HG03095 (cell line): ENCODE results near the gene SYTL2.
A peak's percentile ranks its signal among the peaks of the same experiment; 100 is the strongest.
"Not testable (repeated sequence)": the region's sequence is repeated elsewhere in the genome, so short reads cannot be mapped to it uniquely, and the experiment has no call there.

ENCODE experiments used
- ATAC-seq: cut with Tn5 transposase; IDR thresholded peaks from one replicate; pipeline ENCODE4 v1.9.1; 2021; ENCODE audit warnings: moderate library complexity; ENCODE audit not compliant: unreplicated experiment

SYTL2 gene, protein sequence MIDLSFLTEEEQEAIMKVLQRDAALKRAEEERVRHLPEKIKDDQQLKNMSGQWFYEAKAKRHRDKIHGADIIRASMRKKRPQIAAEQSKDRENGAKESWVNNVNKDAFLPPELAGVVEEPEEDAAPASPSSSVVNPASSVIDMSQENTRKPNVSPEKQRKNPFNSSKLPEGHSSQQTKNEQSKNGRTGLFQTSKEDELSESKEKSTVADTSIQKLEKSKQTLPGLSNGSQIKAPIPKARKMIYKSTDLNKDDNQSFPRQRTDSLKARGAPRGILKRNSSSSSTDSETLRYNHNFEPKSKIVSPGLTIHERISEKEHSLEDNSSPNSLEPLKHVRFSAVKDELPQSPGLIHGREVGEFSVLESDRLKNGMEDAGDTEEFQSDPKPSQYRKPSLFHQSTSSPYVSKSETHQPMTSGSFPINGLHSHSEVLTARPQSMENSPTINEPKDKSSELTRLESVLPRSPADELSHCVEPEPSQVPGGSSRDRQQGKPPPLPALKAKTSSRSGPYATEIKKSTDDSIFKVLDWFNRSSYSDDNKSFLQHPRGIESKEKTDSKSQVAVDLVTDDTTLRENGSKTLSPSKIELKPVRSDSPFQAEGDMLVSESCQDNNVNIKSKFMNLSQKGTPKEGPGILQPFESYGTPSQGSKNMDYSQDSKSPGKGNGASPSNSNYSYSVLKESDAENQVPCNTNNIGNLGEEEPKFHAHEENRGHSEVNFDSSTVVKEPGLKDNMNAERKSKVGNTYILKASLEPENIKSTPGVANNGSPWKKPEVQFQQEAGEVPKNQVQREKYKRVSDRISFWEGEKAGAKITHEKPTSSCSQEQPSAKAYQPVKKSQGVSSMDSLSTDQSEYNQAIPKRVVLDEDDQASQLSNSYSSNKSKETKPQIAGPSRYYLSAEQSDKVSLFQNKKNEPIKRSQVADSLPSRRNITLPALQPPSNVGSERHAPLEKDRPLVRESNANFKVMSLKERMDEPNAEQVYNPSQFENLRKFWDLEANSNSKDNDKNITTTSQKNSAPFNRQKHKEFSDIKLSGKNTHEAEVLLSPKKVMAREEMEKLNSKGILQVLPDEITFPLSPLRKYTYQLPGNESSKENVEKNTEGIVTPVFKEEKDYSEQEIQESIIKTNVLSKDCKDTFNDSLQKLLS (N-terminal part only)

GRCh38 chr11:85810871-85811611, at the start of gene SYTL2:
TSS of gene SYTL2 (minus strand) at chr11:85811141. CDS start at chr11:85757725, 53,416 bp downstream.
- peak; percentile 77 for ATAC-seq

DNA sequence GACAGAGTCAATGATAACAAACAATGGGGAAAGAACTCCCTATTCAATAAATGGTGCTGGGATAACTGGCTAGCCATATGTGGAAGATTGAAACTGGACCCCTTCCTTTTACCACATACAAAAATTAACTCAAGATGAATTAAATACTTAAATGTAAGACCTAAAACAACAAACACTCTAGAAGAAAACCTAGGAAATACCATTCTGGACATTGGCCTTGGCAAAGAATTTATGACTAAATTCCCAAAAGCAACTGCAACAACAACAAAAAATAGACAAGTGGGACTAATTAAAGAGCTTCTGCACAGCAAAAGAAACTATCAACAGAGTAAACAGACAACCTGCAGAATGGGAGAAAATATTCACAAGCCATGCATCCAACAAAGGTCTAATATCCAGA, 48.6 kb upstream of the SYTL2 start:
- not testable (repeated sequence) for ATAC-seq

DNA sequence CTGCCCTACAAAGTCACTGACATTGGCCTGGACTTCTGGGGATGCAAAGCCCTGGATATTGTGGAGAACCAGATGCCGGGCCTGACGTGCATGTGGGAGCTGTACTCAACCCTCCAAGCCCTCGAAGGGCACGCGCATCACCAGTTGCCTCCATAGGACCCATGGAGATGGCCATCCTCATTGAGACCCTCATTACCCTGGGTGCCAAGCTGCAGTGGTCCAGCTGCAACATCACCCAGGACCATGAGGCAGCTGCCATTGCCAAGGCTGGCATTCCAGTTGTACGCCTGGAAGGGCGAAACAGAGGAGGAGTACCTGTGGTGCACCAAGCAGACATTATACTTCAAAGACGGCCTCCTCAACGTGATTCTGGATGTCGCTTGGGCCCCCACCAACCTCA, 46.2 kb upstream of the SYTL2 start:
- no peak for ATAC-seq

- ATAC-seq = no peak
Observed at GRCh38 chr11:85855341-85855656, 44.4 kb upstream of the SYTL2 start, which contains the start of gene CCDC83. TSS of gene CCDC83 (plus strand) at chr11:85855383. CDS start at chr11:85865124, 9,741 bp downstream.

DNA sequence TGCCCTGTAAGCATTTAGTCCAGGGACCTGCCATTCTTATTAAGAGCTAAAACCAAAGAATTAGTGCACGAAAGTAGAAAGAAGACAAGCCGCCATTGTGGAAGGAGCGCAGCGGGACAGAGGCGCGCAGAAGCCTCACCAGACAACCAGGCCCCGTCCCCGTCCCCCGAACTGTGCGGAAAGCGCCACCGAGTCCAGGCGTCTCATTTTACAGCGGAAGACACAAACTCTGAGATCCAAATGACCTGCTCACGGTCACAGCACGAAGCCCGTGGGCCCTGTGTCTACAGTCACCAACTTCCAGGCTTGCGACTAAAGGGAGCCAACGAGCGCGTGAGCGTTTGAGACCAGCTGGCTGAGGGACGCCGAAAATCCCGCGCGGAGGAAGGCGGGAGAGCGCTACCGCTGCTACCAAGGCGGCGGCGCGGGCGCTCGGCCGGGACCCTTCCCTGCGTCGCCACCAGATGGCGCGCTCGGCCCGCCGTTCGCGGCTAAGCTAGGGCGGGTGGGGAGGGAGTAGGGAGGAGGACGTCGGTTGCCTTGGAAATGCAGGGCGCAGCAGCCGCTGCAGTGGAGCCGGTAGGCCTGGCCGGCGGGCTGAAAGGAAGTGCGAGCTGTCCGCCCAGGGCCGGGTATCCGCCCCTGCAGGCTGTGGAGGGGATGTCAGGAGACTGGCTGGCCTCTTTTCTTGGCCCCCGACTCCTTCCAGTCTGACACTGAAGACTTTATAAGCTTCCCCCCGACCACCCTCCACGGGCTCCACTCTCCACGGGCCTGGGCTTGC, 43.8 kb upstream of the SYTL2 start:
- peak; percentile 99 for ATAC-seq

DNA sequence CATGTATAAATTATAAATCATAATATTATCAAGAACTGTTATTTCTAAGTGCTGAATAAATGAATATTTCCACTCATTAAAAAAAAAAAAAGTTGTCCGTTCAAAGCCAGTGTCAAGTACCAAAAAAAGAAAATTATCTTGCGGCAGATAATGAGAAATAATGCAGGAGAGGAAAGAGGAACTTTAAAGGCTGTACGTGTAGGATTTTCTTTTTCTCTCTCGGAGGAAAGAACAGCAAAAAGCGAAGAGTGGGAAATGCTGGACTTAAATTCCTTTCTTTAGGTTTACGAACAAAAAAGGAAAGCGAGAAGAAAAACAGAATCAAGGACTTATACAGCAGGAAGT, 43.2 kb upstream of the SYTL2 start:
- no peak for ATAC-seq

DNA sequence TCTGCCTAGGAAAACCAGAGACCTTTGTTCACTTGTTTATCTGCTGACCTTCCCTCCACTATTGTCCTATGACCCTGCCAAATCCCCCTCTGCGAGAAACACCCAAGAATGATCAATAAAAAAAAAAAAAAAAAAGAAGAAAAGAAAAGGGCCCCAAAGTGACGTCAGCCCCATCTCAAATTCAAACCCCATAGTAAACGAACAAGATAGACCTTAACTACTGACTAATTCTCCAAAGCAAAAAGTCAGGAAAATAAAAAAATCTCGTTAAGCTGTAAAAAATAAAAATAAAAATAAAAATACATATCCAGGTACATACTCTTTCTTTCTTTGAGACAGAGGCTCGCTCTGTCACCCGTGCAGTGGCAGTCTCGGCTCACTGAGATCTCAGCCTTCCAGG, 42.6 kb upstream of the SYTL2 start:
- ATAC-seq = not testable (repeated sequence)

DNA sequence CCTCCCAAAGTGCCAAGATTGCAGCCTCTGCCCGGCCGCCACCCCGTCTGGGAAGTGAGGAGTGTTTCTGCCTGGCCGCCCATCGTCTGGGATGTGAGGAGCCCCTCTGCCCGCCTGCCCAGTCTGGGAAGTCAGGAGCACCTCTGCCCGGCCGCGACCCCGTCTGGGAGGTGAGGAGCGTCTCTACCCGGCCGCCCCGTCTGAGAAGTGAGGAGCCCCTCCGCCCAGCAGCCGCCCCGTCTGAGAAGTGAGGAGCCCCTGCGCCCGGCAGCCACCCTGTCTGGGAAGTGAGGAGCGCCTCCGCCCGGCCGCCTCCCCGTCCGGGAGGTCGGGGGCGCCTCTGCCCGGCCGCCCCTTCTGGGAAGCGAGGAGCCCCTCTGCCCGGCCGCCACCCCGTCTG, 41.8 kb upstream of the SYTL2 start:
- not testable (repeated sequence) for ATAC-seq

GRCh38 chr11:85848556-85848955, 37.6 kb upstream of the SYTL2 start:
- ATAC-seq = no peak

DNA sequence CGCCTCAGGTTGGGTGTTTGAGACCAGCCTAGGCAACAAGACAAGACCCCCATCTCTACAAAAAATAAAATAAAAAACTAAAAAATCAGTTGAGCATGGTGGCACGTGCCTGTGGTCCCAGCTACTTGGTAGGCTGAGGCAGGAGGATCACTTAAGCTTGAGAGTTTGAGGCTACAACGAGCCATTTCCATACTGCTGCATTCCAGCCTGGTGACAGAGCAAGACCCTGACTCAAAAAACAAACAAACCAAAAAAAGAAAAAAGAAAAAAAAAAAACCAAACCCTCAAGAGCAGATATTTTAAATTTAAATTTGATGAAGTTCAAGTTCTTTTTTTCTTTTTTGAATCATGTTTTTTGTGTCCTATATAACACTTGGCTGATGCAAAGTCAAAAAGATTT, 37.1 kb upstream of the SYTL2 start:
- no peak for ATAC-seq

GRCh38 chr11:85847436-85847835, 36.5 kb upstream of the SYTL2 start:
- no peak for ATAC-seq

DNA sequence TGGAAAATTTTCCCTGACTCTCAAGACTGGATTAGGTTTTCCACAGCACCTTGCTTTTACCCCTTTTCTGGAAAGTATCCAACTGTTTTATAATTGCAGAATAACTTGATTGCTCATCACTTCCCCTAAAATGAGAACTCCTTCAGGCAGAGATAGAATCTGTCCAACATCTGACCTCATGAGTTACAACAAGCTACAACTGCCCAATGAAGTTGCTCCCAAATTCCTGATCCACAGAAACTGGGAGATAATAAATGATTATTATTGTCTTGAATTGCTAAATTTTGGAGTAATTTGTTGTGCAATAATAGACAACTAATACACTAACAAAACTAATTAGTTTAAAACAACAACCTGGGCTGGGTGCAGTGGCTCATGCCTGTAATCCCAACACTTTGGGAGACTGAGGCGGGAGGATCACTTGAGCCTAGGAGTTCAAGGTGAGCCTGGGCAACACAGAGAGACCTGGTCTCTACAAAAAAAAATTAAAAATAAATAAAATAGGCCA, 34.2 kb upstream of the SYTL2 start:
- ATAC-seq = no peak

DNA sequence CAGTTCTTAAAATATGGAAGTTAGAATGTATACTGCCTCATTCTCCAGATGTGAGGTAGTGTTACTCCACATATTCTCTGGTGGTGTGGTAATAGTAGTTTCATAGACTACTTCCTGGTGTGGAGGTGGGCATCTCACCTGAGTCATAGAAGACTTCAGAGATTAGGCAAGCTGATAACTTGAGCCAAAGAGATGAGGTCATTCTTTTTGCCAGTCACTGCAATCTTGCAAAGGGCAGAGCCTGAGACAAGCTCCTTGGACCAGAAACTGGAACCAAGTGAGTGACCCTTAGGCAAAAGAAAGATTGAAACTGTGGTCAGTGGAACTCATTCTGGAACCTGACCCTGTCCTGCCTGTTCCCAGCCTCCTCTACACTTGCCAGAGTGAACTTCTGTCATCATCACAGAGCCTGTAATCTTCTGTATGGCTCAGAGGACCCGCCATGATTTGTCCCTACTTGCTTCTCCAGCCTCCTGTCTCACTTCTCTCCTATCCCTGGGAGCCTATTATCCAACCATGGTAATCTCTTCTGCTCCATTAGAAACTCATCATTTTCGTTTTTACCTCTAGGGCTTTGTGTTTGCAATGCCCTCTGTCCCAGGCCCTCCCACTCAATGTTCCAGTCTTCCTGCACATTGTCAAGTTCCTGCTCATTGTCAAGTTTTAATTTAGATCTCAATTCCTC, 33.6 kb upstream of the SYTL2 start:
- no peak for ATAC-seq

GRCh38 chr11:85843929-85844328, 33.0 kb upstream of the SYTL2 start:
- ATAC-seq = no peak

- ATAC-seq = not testable (repeated sequence)
Observed at GRCh38 chr11:85840932-85841331, 30.0 kb upstream of the SYTL2 start.

DNA sequence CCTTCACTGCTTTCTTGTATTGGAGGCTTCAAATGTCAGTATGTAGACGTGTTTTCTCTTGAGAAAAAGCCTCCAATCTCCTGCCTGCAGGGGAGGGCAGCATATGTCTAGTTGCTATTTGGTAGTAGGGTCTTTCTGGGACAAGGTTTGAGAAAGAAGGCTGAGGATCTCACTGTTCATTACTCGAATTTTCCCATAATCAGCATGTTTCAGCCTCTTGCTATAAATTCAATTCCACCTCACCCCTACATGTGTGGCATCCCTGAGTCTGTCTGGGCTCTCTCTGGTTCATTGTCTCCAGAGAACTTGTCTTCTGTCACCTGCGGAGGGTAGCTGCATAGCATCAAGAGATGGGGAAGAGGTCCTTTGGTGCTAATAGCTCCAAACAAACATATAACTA, 24.8 kb upstream of the SYTL2 start:
- ATAC-seq = no peak

- ATAC-seq = no peak
Observed at GRCh38 chr11:85835263-85835662, 24.3 kb upstream of the SYTL2 start.

GRCh38 chr11:85831050-85831449, 20.1 kb upstream of the SYTL2 start:
- no peak for ATAC-seq

GRCh38 chr11:85829172-85829571, 18.2 kb upstream of the SYTL2 start:
- ATAC-seq = no peak
